Neutrophil (primary cell): ENCODE results near the gene ACYP2.

Experiments used
- H3K27ac ChIP-seq: fragments of 200-600 bp; sonication (generic); 2 replicates; pipeline ENCODE4 v1.5.1; 2016; ENCODE audit warnings: mild to moderate bottlenecking, moderate library complexity
- H3K27me3 ChIP-seq: fragments of 200-600 bp; sonication (generic); 2 replicates; pipeline ENCODE4 v1.6.0; 2016; ENCODE audit warnings: mild to moderate bottlenecking
- H3K36me3 ChIP-seq: fragments of 200-600 bp; sonication (generic); 2 replicates; pipeline ENCODE4 v1.5.1; 2017
- H3K4me1 ChIP-seq, 2 experiments: fragments of 200-600 bp in 1 of 2; sonication (generic) in 1 of 2; 1 replicate in 1 of 2; 2 replicates in 1 of 2; pipeline versions ENCODE4 v1.5.1 to v1.6.1; 2013 to 2016; ENCODE audit warnings: low read depth in 1 of 2, low read length in 1 of 2, mild to moderate bottlenecking in 1 of 2, moderate library complexity in 1 of 2; ENCODE audit not compliant: control insufficient read depth in 1 of 2, insufficient read depth in 1 of 2
- H3K4me3 ChIP-seq, 2 experiments: fragments of 200-600 bp in 1 of 2; sonication (generic) in 1 of 2; 1 replicate in 1 of 2; 2 replicates in 1 of 2; pipeline ENCODE4 v1.5.1; 2013 to 2016; ENCODE audit warnings: low read depth in 1 of 2, low read length in 1 of 2, mild to moderate bottlenecking in 1 of 2, moderate library complexity in 1 of 2
- H3K9me3 ChIP-seq: fragments of 200-600 bp; sonication (generic); 2 replicates; pipeline ENCODE4 v1.5.1; 2016
- CTCF ChIP-seq: fragments of 200-600 bp; sonication (generic); IDR thresholded peaks from 2 replicates; pipeline ENCODE4 v1.5.1; 2016; ENCODE audit warnings: antibody characterized with exemption

The ACYP2 gene

GRCh38 chr2:54213082-54213481 lies 97.7 kb downstream of the ACYP2 start:
- Histone ChIP-seq H3K9me3 (no peaks in the 10 kb centered on the region), H3K27ac (no peak overlapping the region), H3K4me3 (no peak overlapping the region), H3K27me3 (no peaks in the 10 kb centered on the region), H3K36me3 (no peaks in the 10 kb centered on the region), H3K4me1 (no peaks in the 10 kb centered on the region)
- TF ChIP-seq CTCF: no peak

GRCh38 chr2:54224997-54225396 lies 109.6 kb downstream of the ACYP2 start:
- H3K9me3 ChIP-seq: no peaks in the 10 kb centered on the region
- no peaks in the 10 kb centered on the region for H3K4me1 ChIP-seq
- no peaks in the 10 kb centered on the region for H3K36me3 ChIP-seq
- H3K27me3 ChIP-seq: no peaks in the 10 kb centered on the region
- no peak overlapping the region for H3K27ac ChIP-seq
- no peak overlapping the region for H3K4me3 ChIP-seq
- TF ChIP-seq CTCF: no peak

GRCh38 chr2:54226260-54226659 lies 110.8 kb downstream of the ACYP2 start:
- Histone ChIP-seq H3K27ac (no peak overlapping the region), H3K4me3 (no peak overlapping the region), H3K36me3 (no peaks in the 10 kb centered on the region)

GRCh38 chr2:54227798-54228197 lies 112.4 kb downstream of the ACYP2 start:
- H3K36me3 ChIP-seq: no peaks in the 10 kb centered on the region
- no peak for TF ChIP-seq CTCF
- H3K4me3 ChIP-seq: no peak overlapping the region
- no peaks in the 10 kb centered on the region for H3K27me3 ChIP-seq
- H3K9me3 ChIP-seq: no peaks in the 10 kb centered on the region
- no peaks in the 10 kb centered on the region for H3K4me1 ChIP-seq
- no peak overlapping the region for H3K27ac ChIP-seq

More at GRCh38 chr2:54226260-54226659, 110.8 kb downstream of the ACYP2 start:
- Histone ChIP-seq H3K27me3 (no peaks in the 10 kb centered on the region), H3K4me1 (no peaks in the 10 kb centered on the region), H3K9me3 (no peaks in the 10 kb centered on the region)
- TF ChIP-seq CTCF: no peak

- TF ChIP-seq CTCF: no peak
- Histone ChIP-seq H3K4me1 (no peaks in the 10 kb centered on the region), H3K27ac (no peak overlapping the region), H3K36me3 (no peaks in the 10 kb centered on the region), H3K4me3 (no peak overlapping the region), H3K27me3 (no peaks in the 10 kb centered on the region), H3K9me3 (no peaks in the 10 kb centered on the region)
Observed at GRCh38 chr2:54228945-54229344, 113.5 kb downstream of the ACYP2 start.
